ENCODE results near the gene SAMD1. TPM values are rescaled to one million over a fixed set of nuclear protein-coding genes. Genes with fewer than 3 reads are reported as not detected.

SAMD1 gene
- total and polyA plus RNA-seq, 2 of the 13 experiments (the other 11 are each of a cell fraction or from before 2014, with no cell fraction given), result 17.5 to 45.0 TPM

GRCh38 chr19:14072535-14073260 is 17.9 kb downstream of the SAMD1 start, which contains the start of gene MISP3 (continued):
- peak; percentile 2; the same call in 1 of the 2 replicates for TF ChIP-seq ZNF687 (CRISPR knock-in tag; IDR thresholded peaks at IDR 0.05)
- 0 out of 2 replicates have a peak, but pooled peaks have one; percentile 15 for TF ChIP-seq HES4 (CRISPR knock-in tag; IDR thresholded peaks at IDR 0.05; ENCODE audit: borderline replicate concordance)
- no peak for TF ChIP-seq GATAD1 (CRISPR knock-in tag; IDR thresholded peaks at IDR 0.05)
- TF ChIP-seq REXO4 (CRISPR knock-in tag; IDR thresholded peaks at IDR 0.05; ENCODE audit: borderline replicate concordance), result no peak
- no peak for TF ChIP-seq ZNF296 (CRISPR knock-in tag; conservative IDR thresholded peaks at IDR 0.05)
- no peak for TF ChIP-seq HMG20A (CRISPR knock-in tag; IDR thresholded peaks at IDR 0.05; ENCODE audit: borderline replicate concordance)
- TF ChIP-seq RORA (CRISPR knock-in tag; IDR thresholded peaks at IDR 0.05), result no peak
- no peak for TF ChIP-seq ZNF557 (CRISPR knock-in tag; IDR thresholded peaks at IDR 0.05)
- TF ChIP-seq SP5 (CRISPR knock-in tag; IDR thresholded peaks at IDR 0.05; ENCODE audit: borderline replicate concordance, low read depth), result peak; percentile 75
- no peak for TF ChIP-seq HINFP (CRISPR knock-in tag; IDR thresholded peaks at IDR 0.05; ENCODE audit: low read depth)
- no peak; the same call in 1 of the 2 replicates for TF ChIP-seq ZBTB2 (CRISPR knock-in tag; IDR thresholded peaks at IDR 0.05; ENCODE audit: low read depth)
- no peak for TF ChIP-seq ZNF558 (CRISPR knock-in tag; IDR thresholded peaks at IDR 0.05; ENCODE audit: borderline replicate concordance)
- peak; percentile 45; the same call in 1 of the 2 replicates for TF ChIP-seq ZNF800 (CRISPR knock-in tag; IDR thresholded peaks at IDR 0.05)
- no peak for TF ChIP-seq STAT6 (CRISPR knock-in tag; IDR thresholded peaks at IDR 0.05; ENCODE audit: borderline replicate concordance)
- TF ChIP-seq MTA3 (CRISPR knock-in tag; IDR thresholded peaks at IDR 0.05), result no peak
- peak; percentile 16; the same call in 1 of the 2 replicates for TF ChIP-seq ATF7-NPFF (CRISPR knock-in tag; IDR thresholded peaks at IDR 0.05; ENCODE audit: low read depth)
